A673 (cell line): ENCODE results near the gene TOR4A. TPM values are rescaled to one million over a fixed set of nuclear protein-coding genes. Genes with fewer than 3 reads are reported as not detected.

Experiments used
- BruUV-seq: library from RNA; stranded (reverse); fragments of 400-500 nt; replicated peaks from 2 replicates; lab custom pipeline; 2021; lab: Mats Ljungman, UMichigan
- CTCF ChIA-PET: fragments of 300-600 bp; sonication (Branson Sonifier 250); formaldehyde crosslinking; loops from one replicate; lab custom pipeline; 2022; ENCODE audit warnings: antibody characterized with exemption; lab: Charles Lee
- POLR2A ChIA-PET: fragments of 300-600 bp; sonication (Branson Sonifier 250); formaldehyde crosslinking; loops from one replicate; lab custom pipeline; 2022; ENCODE audit warnings: antibody characterized with exemption; ENCODE audit not compliant: low non-redundant PET; lab: Charles Lee
- DNase-seq: peaks from one replicate; pipeline ENCODE4 v3.0.0-alpha.2; 2015; ENCODE audit warnings: low spot score
- H3K27ac ChIP-seq: fragments of 200-600 bp; sonication (generic); 2 replicates; pipeline ENCODE4 v1.5.1; 2016; ENCODE audit warnings: mixed run types, low read depth, mild to moderate bottlenecking, mixed read lengths, antibody characterized with exemption, low read length; ENCODE audit not compliant: poor library complexity, severe bottlenecking
- H3K27me3 ChIP-seq: fragments of 200-600 bp; sonication (generic); replicated peaks from 2 replicates; pipeline ENCODE4 v1.6.1; 2017; ENCODE audit warnings: mixed run types, low read depth, mild to moderate bottlenecking, mixed read lengths, antibody characterized with exemption, low read length; ENCODE audit not compliant: insufficient read depth, poor library complexity
- H3K36me3 ChIP-seq: fragments of 200-600 bp; sonication (generic); 2 replicates; pipeline ENCODE4 v1.6.1; 2016; ENCODE audit warnings: mixed run types, mild to moderate bottlenecking, mixed read lengths, antibody characterized with exemption, low read length; ENCODE audit not compliant: insufficient read depth, poor library complexity, severe bottlenecking
- H3K4me1 ChIP-seq: fragments of 200-600 bp; sonication (generic); 2 replicates; pipeline ENCODE4 v1.6.1; 2017; ENCODE audit warnings: mixed run types, mild to moderate bottlenecking, mixed read lengths, antibody characterized with exemption, low read length; ENCODE audit not compliant: insufficient read depth, poor library complexity, severe bottlenecking
- H3K4me3 ChIP-seq: fragments of 200-600 bp; sonication (generic); 2 replicates; pipeline ENCODE4 v1.5.1; 2016; ENCODE audit warnings: low read depth, mixed run types, mild to moderate bottlenecking, mixed read lengths, low read length; ENCODE audit not compliant: poor library complexity, severe bottlenecking
- H3K9me3 ChIP-seq: fragments of 200-600 bp; sonication (generic); 2 replicates; pipeline ENCODE4 v1.6.1; 2016; ENCODE audit warnings: mixed run types, low read depth, mild to moderate bottlenecking, mixed read lengths, antibody characterized with exemption, low read length; ENCODE audit not compliant: poor library complexity, severe bottlenecking
- EZH2 ChIP-seq: fragments of 200-600 bp; sonication (generic); IDR thresholded peaks from 2 replicates; pipeline ENCODE4 v1.6.1; 2017; ENCODE audit warnings: borderline replicate concordance, low read depth, mild to moderate bottlenecking, mixed read lengths, antibody characterized with exemption, low read length; ENCODE audit not compliant: poor library complexity, severe bottlenecking
- intact Hi-C: fragments of 100-400 bp; cut with micrococcal nuclease; formaldehyde crosslinking; loops from one replicate; pipeline ENCODE4 v1.10.0; 2022; ENCODE audit not compliant: unreplicated experiment
- total RNA-seq: library from RNA; stranded (reverse); gene quantifications from 2 replicates; pipeline ENCODE4 v1.2.3, GENCODE V29; 2021
- TF ChIP-seq, protein P1 (sequence below): fragments of 300-800, 200-600 bp; sonication (generic); conservative IDR thresholded peaks from 2 replicates; pipeline ENCODE4 v1.5.1; 2017; ENCODE audit warnings: low read depth, mild to moderate bottlenecking, antibody characterized with exemption, low read length, moderate library complexity, mixed read lengths

Gene TOR4A
- total RNA-seq, 1 experiment from 2014 or later, result 0.82 TPM

DNA sequence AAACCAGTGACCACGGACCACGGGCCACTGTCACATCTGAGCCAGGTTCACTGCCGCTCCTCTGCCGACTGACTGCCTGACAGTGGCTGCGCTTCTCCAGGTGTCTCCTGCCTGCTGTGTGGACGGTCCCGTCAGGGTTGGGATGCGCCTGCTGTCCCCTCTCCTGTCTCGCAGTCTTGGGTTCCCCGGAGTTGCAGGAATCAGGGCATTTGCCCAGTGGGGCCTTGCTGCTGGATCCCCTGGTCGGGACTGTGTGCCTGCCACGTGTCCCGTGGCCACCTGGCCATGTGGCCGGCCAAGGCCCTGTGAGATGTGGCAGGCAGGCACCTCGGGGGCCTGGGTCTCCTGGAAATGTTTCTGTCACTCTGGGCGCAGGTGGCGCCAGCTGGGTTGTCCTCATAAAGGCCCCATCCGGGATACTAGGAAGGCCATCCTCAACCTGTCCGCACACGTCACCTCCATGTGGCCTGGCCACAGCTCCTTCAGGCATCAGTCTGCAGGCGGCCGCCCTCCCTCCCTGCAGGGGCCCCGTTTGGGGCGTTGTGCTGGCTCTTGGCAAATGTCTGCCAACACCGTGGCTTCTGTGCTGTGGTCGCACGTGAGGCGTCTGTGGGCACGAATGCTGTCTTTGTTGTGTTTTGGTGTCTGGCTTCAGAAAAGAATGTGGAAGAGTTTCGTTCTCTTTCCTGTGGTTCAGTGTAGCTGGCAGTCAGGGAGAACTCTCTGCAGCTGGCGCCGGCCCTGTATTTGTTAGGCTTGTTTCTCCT is 6.4 kb upstream of the TOR4A start:
- no peaks in the 10 kb centered on the region for H3K9me3 ChIP-seq
- H3K36me3 ChIP-seq, result peaks cover 25% of the 10 kb centered on the region
- TF ChIP-seq, protein P1, sequence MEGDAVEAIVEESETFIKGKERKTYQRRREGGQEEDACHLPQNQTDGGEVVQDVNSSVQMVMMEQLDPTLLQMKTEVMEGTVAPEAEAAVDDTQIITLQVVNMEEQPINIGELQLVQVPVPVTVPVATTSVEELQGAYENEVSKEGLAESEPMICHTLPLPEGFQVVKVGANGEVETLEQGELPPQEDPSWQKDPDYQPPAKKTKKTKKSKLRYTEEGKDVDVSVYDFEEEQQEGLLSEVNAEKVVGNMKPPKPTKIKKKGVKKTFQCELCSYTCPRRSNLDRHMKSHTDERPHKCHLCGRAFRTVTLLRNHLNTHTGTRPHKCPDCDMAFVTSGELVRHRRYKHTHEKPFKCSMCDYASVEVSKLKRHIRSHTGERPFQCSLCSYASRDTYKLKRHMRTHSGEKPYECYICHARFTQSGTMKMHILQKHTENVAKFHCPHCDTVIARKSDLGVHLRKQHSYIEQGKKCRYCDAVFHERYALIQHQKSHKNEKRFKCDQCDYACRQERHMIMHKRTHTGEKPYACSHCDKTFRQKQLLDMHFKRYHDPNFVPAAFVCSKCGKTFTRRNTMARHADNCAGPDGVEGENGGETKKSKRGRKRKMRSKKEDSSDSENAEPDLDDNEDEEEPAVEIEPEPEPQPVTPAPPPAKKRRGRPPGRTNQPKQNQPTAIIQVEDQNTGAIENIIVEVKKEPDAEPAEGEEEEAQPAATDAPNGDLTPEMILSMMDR, result no peak
- TF ChIP-seq EZH2, result no peak
- DNase-seq, result no peak
- H3K4me1 ChIP-seq, result no peaks in the 10 kb centered on the region
- ChIA-PET POLR2A (no interaction called here), CTCF (no interaction called here)
- H3K27me3 ChIP-seq, result no peaks in the 10 kb centered on the region
- no peak overlapping the region for H3K4me3 ChIP-seq
- H3K27ac ChIP-seq, result no peak overlapping the region
- intact Hi-C loops, result no loop called here
- BruUV-seq, result no TSS peak

- BruUV-seq, result no TSS peak
- H3K27ac ChIP-seq, result no peak overlapping the region
- peaks cover 20% of the 10 kb centered on the region for H3K36me3 ChIP-seq
- H3K9me3 ChIP-seq, result no peaks in the 10 kb centered on the region
- no peak overlapping the region for H3K4me3 ChIP-seq
- no peaks in the 10 kb centered on the region for H3K27me3 ChIP-seq
- TF ChIP-seq, protein P1, result no peak
- no peak for TF ChIP-seq EZH2
- H3K4me1 ChIP-seq, result peaks cover 5% of the 10 kb centered on the region
- ChIA-PET POLR2A (no interaction called here), CTCF (no interaction called here)
- intact Hi-C loops, result no loop called here
- no peak for DNase-seq
Measured at GRCh38 chr9:137271696-137272076, 5.8 kb upstream of the TOR4A start.

- POLR2A ChIA-PET, result no interaction called here
- CTCF ChIA-PET, result no interaction called here
Measured at GRCh38 chr9:137272241-137273094, 5.1 kb upstream of the TOR4A start.

More at GRCh38 chr9:137272241-137273094, 5.1 kb upstream of the TOR4A start:
- intact Hi-C loops, result no loop called here
- Histone ChIP-seq H3K4me1 (peaks cover 13% of the 10 kb centered on the region), H3K36me3 (peaks cover 16% of the 10 kb centered on the region), H3K27me3 (no peaks in the 10 kb centered on the region), H3K4me3 (no peak overlapping the region), H3K9me3 (no peaks in the 10 kb centered on the region), H3K27ac (no peak overlapping the region)
- no peak for DNase-seq
- TF ChIP-seq EZH2, result no peak
- TF ChIP-seq, protein P1, result no peak
- BruUV-seq, result no TSS peak
